8988T (cell line): Measurements from ENCODE around the gene TAS2R3.

Source experiments
- DNase-seq: peaks from one replicate; pipeline ENCODE4 v3.0.0; 2011

Gene TAS2R3

DNA sequence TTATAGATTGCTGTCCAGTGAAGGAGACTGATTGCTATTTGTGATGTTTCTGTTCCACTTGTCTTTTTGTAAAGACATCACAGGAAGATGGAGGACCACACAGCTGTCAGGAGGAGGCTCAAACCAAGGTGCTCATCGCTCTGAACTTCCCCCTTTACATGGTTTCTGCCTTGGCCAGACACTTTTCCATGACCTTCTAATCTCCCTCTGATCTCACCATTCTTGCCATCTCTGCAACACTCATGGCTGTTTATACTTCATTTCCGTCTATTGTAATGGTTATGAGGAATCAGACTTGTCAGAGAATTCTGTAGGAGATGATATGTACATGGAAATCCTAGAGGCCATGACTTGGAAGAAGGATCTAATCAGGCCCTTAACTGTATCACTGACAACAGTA lies 24.4 kb downstream of the TAS2R3 start:
- no peak for DNase-seq

DNA sequence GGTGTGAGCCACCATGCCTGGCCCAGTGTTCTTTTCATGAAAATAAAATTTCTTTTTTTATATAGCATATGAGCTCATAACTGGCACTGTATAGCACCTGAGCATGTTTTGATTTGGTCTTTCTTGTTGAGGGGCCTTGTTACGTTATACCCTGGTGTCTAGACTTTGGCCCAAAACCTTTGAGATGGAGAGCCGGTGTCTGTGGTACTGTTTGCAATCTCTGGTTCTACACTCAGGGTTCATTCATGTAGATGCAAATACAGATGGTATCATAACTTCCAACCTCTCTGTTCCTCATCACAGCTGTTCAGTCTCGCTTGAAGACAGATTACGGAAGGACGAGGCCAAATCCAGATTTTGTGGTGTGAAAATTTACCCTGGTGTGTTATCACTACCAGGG lies 26.0 kb downstream of the TAS2R3 start, which contains the start of gene TAS2R5:
Gene TAS2R5, plus strand, starts transcription at position 301 of the 400 bp plus-strand sequence. CDS start 145 bp downstream, outside the sequence.
- DNase-seq = no peak

DNA sequence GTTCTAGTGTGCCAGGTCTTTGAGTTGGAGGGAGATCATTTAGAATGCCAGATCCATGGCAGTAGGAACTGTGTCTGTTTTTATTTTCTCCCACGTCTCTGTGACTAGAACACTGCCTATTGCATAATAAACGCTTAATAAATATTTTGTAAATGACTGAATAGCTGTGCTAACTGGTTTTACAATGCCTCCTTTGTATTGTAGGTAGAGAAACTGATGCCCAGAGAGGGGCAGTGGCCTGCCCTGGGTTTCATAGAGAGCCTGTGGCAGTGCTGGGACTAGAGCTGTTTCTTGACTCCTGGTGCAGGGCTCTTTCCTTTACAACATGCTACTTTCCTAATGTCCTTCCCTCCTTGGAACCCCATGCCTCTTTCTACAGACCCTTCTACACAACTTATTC lies 28.6 kb downstream of the TAS2R3 start:
- DNase-seq = no peak
